Measurements from ENCODE around the gene MPP1. TPM values are rescaled to one million over a fixed set of nuclear protein-coding genes. Genes with fewer than 3 reads are reported as not detected.

MPP1 gene
- polyA plus RNA-seq, 2 of the 4 experiments (the other 2 are of a cell fraction): 10.7 to 14.3 TPM

- no peak for DNase-seq (ENCODE audit: low read depth in 1 of 2, low spot score in 1 of 2)
- whole genome bisulfite sequencing (ENCODE audit: missing lambda C conversion rate): 65% methylated on average over 4 of the region's 4 CpGs
These were observed 13.8 kb downstream of the MPP1 start for GRCh38 chrX:154791467-154791866.

GRCh38 chrX:154785716-154786115, 19.6 kb downstream of the MPP1 start:
- ATAC-seq (no peak), DNase-seq (ENCODE audit: low read depth in 1 of 2, low spot score in 1 of 2) (no peak), FAIRE-seq (no peak)
- Histone ChIP-seq H3K27ac (no peak overlapping the region), H3K4me3 (no peak overlapping the region), H3K9me3 (no peaks in the 10 kb centered on the region), H3K4me1 (no peaks in the 10 kb centered on the region), H3K4me2 (no peak overlapping the region)
- ChIA-PET POLR2A (no interaction called here), CTCF (interaction anchor here (1.2 kb wide), 1 partner anchor 37 kb away, joined by 3 read pairs; no protein-coding TSS in a partner anchor)
- 77% methylated on average over 6 of the region's 6 CpGs for WGBS (ENCODE audit: missing lambda C conversion rate)
- TF ChIP-seq BHLHE40 (IDR thresholded peaks at IDR 0.05; ENCODE audit: low read depth, low read length) (no peak), RNF2 (IDR thresholded peaks at IDR 0.05; ENCODE audit: borderline replicate concordance, low read depth) (no peak), PHF8 (IDR thresholded peaks at IDR 0.05; ENCODE audit: borderline replicate concordance, low read depth) (no peak), NPAS2 (CRISPR knock-in tag; IDR thresholded peaks at IDR 0.05; ENCODE audit: borderline replicate concordance) (no peak), NR3C1 (IDR thresholded peaks at IDR 0.05) (no peak), EHF (CRISPR knock-in tag; IDR thresholded peaks at IDR 0.05) (no peak), ZSCAN20 (CRISPR knock-in tag; IDR thresholded peaks at IDR 0.05) (no peak), HMGXB4 (CRISPR knock-in tag; IDR thresholded peaks at IDR 0.05; ENCODE audit: borderline replicate concordance) (no peak), RFX5 (IDR thresholded peaks at IDR 0.05) (no peak), RARB (CRISPR knock-in tag; IDR thresholded peaks at IDR 0.05) (no peak), JUNB (IDR thresholded peaks at IDR 0.05) (no peak)
- TF ChIP-seq, protein P1, sequence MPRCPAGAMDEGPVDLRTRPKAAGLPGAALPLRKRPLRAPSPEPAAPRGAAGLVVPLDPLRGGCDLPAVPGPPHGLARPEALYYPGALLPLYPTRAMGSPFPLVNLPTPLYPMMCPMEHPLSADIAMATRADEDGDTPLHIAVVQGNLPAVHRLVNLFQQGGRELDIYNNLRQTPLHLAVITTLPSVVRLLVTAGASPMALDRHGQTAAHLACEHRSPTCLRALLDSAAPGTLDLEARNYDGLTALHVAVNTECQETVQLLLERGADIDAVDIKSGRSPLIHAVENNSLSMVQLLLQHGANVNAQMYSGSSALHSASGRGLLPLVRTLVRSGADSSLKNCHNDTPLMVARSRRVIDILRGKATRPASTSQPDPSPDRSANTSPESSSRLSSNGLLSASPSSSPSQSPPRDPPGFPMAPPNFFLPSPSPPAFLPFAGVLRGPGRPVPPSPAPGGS (IDR thresholded peaks at IDR 0.05): no peak
- TF ChIP-seq, protein P2, sequence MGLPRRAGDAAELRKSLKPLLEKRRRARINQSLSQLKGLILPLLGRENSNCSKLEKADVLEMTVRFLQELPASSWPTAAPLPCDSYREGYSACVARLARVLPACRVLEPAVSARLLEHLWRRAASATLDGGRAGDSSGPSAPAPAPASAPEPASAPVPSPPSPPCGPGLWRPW (IDR thresholded peaks at IDR 0.05): no peak

More at GRCh38 chrX:154791467-154791866, 13.8 kb downstream of the MPP1 start:
- peaks cover 33% of the 10 kb centered on the region; the same call in 2 of the 3 replicates for H3K4me1 ChIP-seq
- peak overlapping the region; percentile 49 for H3K4me2 ChIP-seq
- FAIRE-seq: no peak
- no peak for ATAC-seq
- no peak overlapping the region; a peak in 1 of 6 replicates for H3K27ac ChIP-seq
- TF ChIP-seq GATA3 (IDR thresholded peaks at IDR 0.05; ENCODE audit: borderline replicate concordance) (peak; percentile 36; the same call in 1 of the 2 replicates), NFE2L2 (conservative IDR thresholded peaks at IDR 0.05; ENCODE audit: low read length) (no peak)
- CTCF ChIA-PET: interaction anchor here (0.9 to 1.3 kb wide), 2 partner anchors 15 to 43 kb away, joined by 3 read pairs; no protein-coding TSS in a partner anchor
- H3K9me3 ChIP-seq: no peaks in the 10 kb centered on the region
- no peak overlapping the region for H3K4me3 ChIP-seq
- POLR2A ChIA-PET: interaction anchor here (0.6 to 0.8 kb wide), 2 partner anchors 13 to 29 kb away, joined by 3 to 4 read pairs; no protein-coding TSS in a partner anchor

- ChIA-PET CTCF (no interaction called here), POLR2A (no interaction called here)
- H3K9me3 ChIP-seq: no peaks in the 10 kb centered on the region
- no peak for DNase-seq (ENCODE audit: low read depth in 1 of 2, low spot score in 1 of 2)
- no peak for ATAC-seq
- FAIRE-seq: no peak
- peak; percentile 28 for TF ChIP-seq MAFK (IDR thresholded peaks at IDR 0.05; ENCODE audit: partially characterized antibody)
- no peak for TF ChIP-seq NR3C1 (IDR thresholded peaks at IDR 0.05)
- H3K4me3 ChIP-seq: no peak overlapping the region
- no peaks in the 10 kb centered on the region for H3K4me1 ChIP-seq
- no peak overlapping the region for H3K27ac ChIP-seq
- no peak overlapping the region for H3K4me2 ChIP-seq
- WGBS (ENCODE audit: missing lambda C conversion rate): 88% methylated on average over 13 of the region's 13 CpGs
These were observed 20.9 kb downstream of the MPP1 start for GRCh38 chrX:154784149-154784995.
